Measurements from ENCODE around the gene MYO5C. TPM values are rescaled to one million over a fixed set of nuclear protein-coding genes. Genes with fewer than 3 reads are reported as not detected.

The MYO5C gene
- total RNA-seq, 1 experiment from 2014 or later, result 28.2 TPM

DNA sequence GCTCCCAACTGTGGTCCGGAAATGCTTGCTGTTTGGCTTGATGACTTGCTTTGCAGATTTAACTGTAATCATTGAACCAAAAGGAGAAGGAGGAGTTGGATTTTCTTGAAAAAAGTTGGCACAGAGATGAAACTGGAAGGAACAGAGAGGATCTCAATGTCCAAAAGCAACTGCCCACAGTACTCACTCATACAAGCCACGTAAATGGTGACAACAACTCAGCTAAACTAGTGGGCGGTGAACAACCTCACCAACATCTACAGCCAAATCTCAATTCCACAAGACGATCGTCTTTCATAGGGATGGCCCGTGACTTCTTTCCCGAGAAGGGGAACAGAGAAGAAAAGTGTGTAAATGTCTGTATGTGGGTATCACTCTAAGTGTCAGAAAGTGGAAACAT, 48.1 kb downstream of the MYO5C start:
- Histone ChIP-seq H3K27me3 (ENCODE audit: control insufficient read depth, insufficient read depth, low read length) (no peaks in the 10 kb centered on the region), H3K36me3 (ENCODE audit: control insufficient read depth, insufficient read depth, low read length) (no peaks in the 10 kb centered on the region), H3K4me3 (ENCODE audit: low read depth in 2 of 2, low read length in 2 of 2) (no peak overlapping the region), H3K27ac (ENCODE audit: low read length) (no peak overlapping the region), H3K4me1 (ENCODE audit: control insufficient read depth, insufficient read depth, low read length) (0 out of 2 replicates have a peak, but pooled peaks cover 3% of the 10 kb centered on the region), H3K9me3 (ENCODE audit: control insufficient read depth, insufficient read depth, low read depth, low read length) (no peaks in the 10 kb centered on the region)
- intact Hi-C loops (cut with micrococcal nuclease; ENCODE audit: unreplicated experiment) (no loop called here), in situ Hi-C loops (cut with HindIII; ENCODE audit: low pct_unique_long_range_greater_than_20kb, low sequenced_read_pairs) (no loop called here)
- ChIA-PET CTCF (no interaction called here), POLR2A (no interaction called here)
- no TSS peak for BruUV-seq (replicated peaks)
- DNase-seq (ENCODE audit: low read depth, low spot score) (no peak), ATAC-seq (no peak)
- TF ChIP-seq TCF7L2 (IDR thresholded peaks at IDR 0.05; ENCODE audit: low read depth, low read length), result no peak
- TF ChIP-seq, protein P1, sequence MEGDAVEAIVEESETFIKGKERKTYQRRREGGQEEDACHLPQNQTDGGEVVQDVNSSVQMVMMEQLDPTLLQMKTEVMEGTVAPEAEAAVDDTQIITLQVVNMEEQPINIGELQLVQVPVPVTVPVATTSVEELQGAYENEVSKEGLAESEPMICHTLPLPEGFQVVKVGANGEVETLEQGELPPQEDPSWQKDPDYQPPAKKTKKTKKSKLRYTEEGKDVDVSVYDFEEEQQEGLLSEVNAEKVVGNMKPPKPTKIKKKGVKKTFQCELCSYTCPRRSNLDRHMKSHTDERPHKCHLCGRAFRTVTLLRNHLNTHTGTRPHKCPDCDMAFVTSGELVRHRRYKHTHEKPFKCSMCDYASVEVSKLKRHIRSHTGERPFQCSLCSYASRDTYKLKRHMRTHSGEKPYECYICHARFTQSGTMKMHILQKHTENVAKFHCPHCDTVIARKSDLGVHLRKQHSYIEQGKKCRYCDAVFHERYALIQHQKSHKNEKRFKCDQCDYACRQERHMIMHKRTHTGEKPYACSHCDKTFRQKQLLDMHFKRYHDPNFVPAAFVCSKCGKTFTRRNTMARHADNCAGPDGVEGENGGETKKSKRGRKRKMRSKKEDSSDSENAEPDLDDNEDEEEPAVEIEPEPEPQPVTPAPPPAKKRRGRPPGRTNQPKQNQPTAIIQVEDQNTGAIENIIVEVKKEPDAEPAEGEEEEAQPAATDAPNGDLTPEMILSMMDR (IDR thresholded peaks at IDR 0.05), result no peak
- TF ChIP-seq, protein P2, sequence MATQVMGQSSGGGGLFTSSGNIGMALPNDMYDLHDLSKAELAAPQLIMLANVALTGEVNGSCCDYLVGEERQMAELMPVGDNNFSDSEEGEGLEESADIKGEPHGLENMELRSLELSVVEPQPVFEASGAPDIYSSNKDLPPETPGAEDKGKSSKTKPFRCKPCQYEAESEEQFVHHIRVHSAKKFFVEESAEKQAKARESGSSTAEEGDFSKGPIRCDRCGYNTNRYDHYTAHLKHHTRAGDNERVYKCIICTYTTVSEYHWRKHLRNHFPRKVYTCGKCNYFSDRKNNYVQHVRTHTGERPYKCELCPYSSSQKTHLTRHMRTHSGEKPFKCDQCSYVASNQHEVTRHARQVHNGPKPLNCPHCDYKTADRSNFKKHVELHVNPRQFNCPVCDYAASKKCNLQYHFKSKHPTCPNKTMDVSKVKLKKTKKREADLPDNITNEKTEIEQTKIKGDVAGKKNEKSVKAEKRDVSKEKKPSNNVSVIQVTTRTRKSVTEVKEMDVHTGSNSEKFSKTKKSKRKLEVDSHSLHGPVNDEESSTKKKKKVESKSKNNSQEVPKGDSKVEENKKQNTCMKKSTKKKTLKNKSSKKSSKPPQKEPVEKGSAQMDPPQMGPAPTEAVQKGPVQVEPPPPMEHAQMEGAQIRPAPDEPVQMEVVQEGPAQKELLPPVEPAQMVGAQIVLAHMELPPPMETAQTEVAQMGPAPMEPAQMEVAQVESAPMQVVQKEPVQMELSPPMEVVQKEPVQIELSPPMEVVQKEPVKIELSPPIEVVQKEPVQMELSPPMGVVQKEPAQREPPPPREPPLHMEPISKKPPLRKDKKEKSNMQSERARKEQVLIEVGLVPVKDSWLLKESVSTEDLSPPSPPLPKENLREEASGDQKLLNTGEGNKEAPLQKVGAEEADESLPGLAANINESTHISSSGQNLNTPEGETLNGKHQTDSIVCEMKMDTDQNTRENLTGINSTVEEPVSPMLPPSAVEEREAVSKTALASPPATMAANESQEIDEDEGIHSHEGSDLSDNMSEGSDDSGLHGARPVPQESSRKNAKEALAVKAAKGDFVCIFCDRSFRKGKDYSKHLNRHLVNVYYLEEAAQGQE (IDR thresholded peaks at IDR 0.05; ENCODE audit: insufficient read depth in 1 of 2, low read depth in 2 of 2, low read length in 1 of 2), result no peak
- no peak for TF ChIP-seq POLR2AphosphoS5 (IDR thresholded peaks at IDR 0.05; ENCODE audit: low read depth, low read length)
- no peak for TF ChIP-seq SIN3A (IDR thresholded peaks at IDR 0.05; ENCODE audit: borderline replicate concordance, insufficient read depth, low read depth, low read length)

DNA sequence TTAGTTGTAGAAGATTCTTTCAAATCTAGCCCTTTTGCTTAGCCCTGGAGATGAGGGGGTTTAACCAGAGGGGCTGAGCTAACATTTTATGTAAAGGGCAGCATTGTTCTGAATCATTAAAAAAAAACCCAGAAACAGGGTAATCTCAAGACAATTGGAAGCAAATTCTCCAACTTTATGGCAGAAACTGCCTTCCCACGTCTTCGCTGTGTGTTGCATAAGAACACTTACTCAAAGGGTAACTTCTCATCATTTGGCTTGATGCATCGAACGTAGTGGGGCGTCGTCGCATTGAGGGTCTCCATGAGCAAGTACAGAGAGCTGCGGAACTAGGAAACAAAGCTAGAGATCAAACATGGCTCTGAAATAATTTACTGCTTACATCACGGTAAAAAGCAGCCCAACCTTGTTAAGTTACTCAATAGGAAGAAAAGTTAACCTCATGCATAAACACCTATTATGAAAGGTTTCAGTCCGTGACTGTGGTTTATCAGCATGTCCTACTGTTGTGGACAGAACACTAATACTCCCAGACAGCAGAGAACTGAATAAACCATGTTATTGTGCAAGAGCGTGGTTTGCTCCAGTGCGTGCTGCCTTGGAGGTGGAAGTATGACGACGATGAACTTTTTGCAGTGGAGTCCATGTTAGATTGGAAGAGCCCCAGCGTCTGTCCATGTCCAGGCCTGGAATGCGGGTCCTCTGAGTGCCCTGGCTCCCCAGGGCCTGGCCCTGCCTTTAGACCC, 48.7 kb downstream of the MYO5C start:
- Histone ChIP-seq H3K27me3 (ENCODE audit: control insufficient read depth, insufficient read depth, low read length) (no peaks in the 10 kb centered on the region), H3K9me3 (ENCODE audit: control insufficient read depth, insufficient read depth, low read depth, low read length) (no peaks in the 10 kb centered on the region), H3K36me3 (ENCODE audit: control insufficient read depth, insufficient read depth, low read length) (no peaks in the 10 kb centered on the region), H3K27ac (ENCODE audit: low read length) (no peak overlapping the region), H3K4me3 (ENCODE audit: low read depth in 2 of 2, low read length in 2 of 2) (no peak overlapping the region), H3K4me1 (ENCODE audit: control insufficient read depth, insufficient read depth, low read length) (0 out of 2 replicates have a peak, but pooled peaks cover 3% of the 10 kb centered on the region)
- TF ChIP-seq, protein P2 (IDR thresholded peaks at IDR 0.05; ENCODE audit: insufficient read depth in 1 of 2, low read depth in 2 of 2, low read length in 1 of 2), result no peak
- no peak for TF ChIP-seq SIN3A (IDR thresholded peaks at IDR 0.05; ENCODE audit: borderline replicate concordance, insufficient read depth, low read depth, low read length)
- no peak for ATAC-seq
- no TSS peak for BruUV-seq (replicated peaks)
- in situ Hi-C loops (cut with HindIII; ENCODE audit: low pct_unique_long_range_greater_than_20kb, low sequenced_read_pairs) (no loop called here), intact Hi-C loops (cut with micrococcal nuclease; ENCODE audit: unreplicated experiment) (no loop called here)
- POLR2A ChIA-PET, result no interaction called here
- no peak for DNase-seq (ENCODE audit: low read depth, low spot score)
- CTCF ChIA-PET, result interaction anchor here (0.6 kb wide), 1 partner anchor 20 kb away, joined by 6 read pairs; no protein-coding TSS in a partner anchor

All from Panc1 (cell line).